Calu3 (cell line): ENCODE data around the gene DNAJB13. TPM values are rescaled to one million over a fixed set of nuclear protein-coding genes. Genes with fewer than 3 reads are reported as not detected.

Experiments used
- BruUV-seq: library from RNA; stranded (reverse); fragments of 400-500 nt; replicated peaks from 2 replicates; lab custom pipeline; 2021; lab: Mats Ljungman, UMichigan
- CTCF ChIA-PET: fragments of 300-600 bp; sonication (Branson Sonifier 250); formaldehyde crosslinking; loops from one replicate; lab custom pipeline; 2022; ENCODE audit warnings: antibody characterized with exemption; lab: Charles Lee
- DNase-seq: peaks from one replicate; pipeline ENCODE4 v3.0.0; 2022
- H3K27ac Mint-ChIP-seq: one replicate; pipeline ENCODE4 v1.8.0; 2022; ENCODE audit warnings: mixed read lengths; ENCODE audit not compliant: unreplicated experiment
- H3K27me3 Mint-ChIP-seq: one replicate; pipeline ENCODE4 v1.8.0; 2022; ENCODE audit warnings: mixed read lengths; ENCODE audit not compliant: unreplicated experiment
- H3K36me3 Mint-ChIP-seq: one replicate; pipeline ENCODE4 v1.8.0; 2022; ENCODE audit warnings: mild to moderate bottlenecking, moderate library complexity, mixed read lengths; ENCODE audit not compliant: insufficient read depth, unreplicated experiment
- H3K4me1 Mint-ChIP-seq: one replicate; pipeline ENCODE4 v1.8.0; 2022; ENCODE audit warnings: mild to moderate bottlenecking, low read depth, mixed read lengths; ENCODE audit not compliant: unreplicated experiment
- H3K4me3 Mint-ChIP-seq: one replicate; pipeline ENCODE4 v1.8.0; 2022; ENCODE audit warnings: mild to moderate bottlenecking, low read depth, moderate library complexity, mixed read lengths; ENCODE audit not compliant: unreplicated experiment
- H3K9me3 Mint-ChIP-seq: one replicate; pipeline ENCODE4 v1.8.0; 2022; ENCODE audit warnings: low read depth, mixed read lengths; ENCODE audit not compliant: unreplicated experiment
- CTCF ChIP-seq: fragments of 200-600 bp; IDR thresholded peaks from one replicate; pipeline ENCODE4 v1.8.0; 2022; ENCODE audit warnings: antibody characterized with exemption; ENCODE audit not compliant: unreplicated experiment
- intact Hi-C: fragments of 100-400 bp; cut with micrococcal nuclease; formaldehyde crosslinking; loops from one replicate; pipeline ENCODE4 v1.10.0; 2022; ENCODE audit not compliant: unreplicated experiment
- total RNA-seq: library from RNA; stranded (reverse); gene quantifications from 2 replicates; pipeline ENCODE4 v1.2.3, GENCODE V29; 2022

DNAJB13 gene
- total RNA-seq, 1 experiment from 2014 or later, result 0.50 TPM

- Mint-ChIP-seq H3K27me3 (no peaks in the 10 kb centered on the region), H3K4me3 (no peak overlapping the region), H3K27ac (no peak overlapping the region), H3K36me3 (peaks cover 15% of the 10 kb centered on the region), H3K9me3 (no peaks in the 10 kb centered on the region), H3K4me1 (no peaks in the 10 kb centered on the region)
- CTCF ChIA-PET, result no interaction called here
- no peak for TF ChIP-seq CTCF
- intact Hi-C loops, result no loop called here
- no TSS peak for BruUV-seq
- DNase-seq, result no peak
These were observed 37.4 kb upstream of the DNAJB13 start for GRCh38 chr11:73913472-73913871.

- intact Hi-C loops, result no loop called here
- no peak overlapping the region for H3K4me3 Mint-ChIP-seq
- TF ChIP-seq CTCF, result no peak
- no peak for DNase-seq
- BruUV-seq, result no TSS peak
- CTCF ChIA-PET, result no interaction called here
- H3K36me3 Mint-ChIP-seq, result peaks cover 15% of the 10 kb centered on the region
- H3K27me3 Mint-ChIP-seq, result no peaks in the 10 kb centered on the region
- H3K9me3 Mint-ChIP-seq, result no peaks in the 10 kb centered on the region
- H3K4me1 Mint-ChIP-seq, result no peaks in the 10 kb centered on the region
- no peak overlapping the region for H3K27ac Mint-ChIP-seq
These were observed 36.5 kb upstream of the DNAJB13 start for GRCh38 chr11:73914284-73914683.

- CTCF ChIA-PET, result interaction anchor here (0.7 kb wide), 1 partner anchor 140 kb away, joined by 3 read pairs; no protein-coding TSS in a partner anchor
- Mint-ChIP-seq H3K27me3 (no peaks in the 10 kb centered on the region), H3K4me1 (no peaks in the 10 kb centered on the region), H3K27ac (no peak overlapping the region), H3K36me3 (peaks cover 15% of the 10 kb centered on the region), H3K4me3 (no peak overlapping the region), H3K9me3 (no peaks in the 10 kb centered on the region)
- DNase-seq, result no peak
- intact Hi-C loops, result no loop called here
- no TSS peak for BruUV-seq
- TF ChIP-seq CTCF, result no peak
These were observed 34.4 kb upstream of the DNAJB13 start for GRCh38 chr11:73916435-73916834.

GRCh38 chr11:73921180-73921579 is 29.6 kb upstream of the DNAJB13 start:
- CTCF ChIA-PET, result interaction anchor here (0.7 kb wide), 1 partner anchor 105 kb away, joined by 4 read pairs; no protein-coding TSS in a partner anchor
- BruUV-seq, result no TSS peak
- Mint-ChIP-seq H3K9me3 (no peaks in the 10 kb centered on the region), H3K36me3 (peaks cover 10% of the 10 kb centered on the region), H3K4me3 (no peak overlapping the region), H3K4me1 (no peaks in the 10 kb centered on the region), H3K27me3 (no peaks in the 10 kb centered on the region), H3K27ac (no peak overlapping the region)
- no peak for TF ChIP-seq CTCF
- intact Hi-C loops, result no loop called here
- DNase-seq, result no peak
